D721Med (cell line): ENCODE data around the gene CEP70.
A peak's percentile ranks its signal among the peaks of the same experiment; 100 is the strongest.
"Not testable (repeated sequence)": the region's sequence is repeated elsewhere in the genome, so short reads cannot be mapped to it uniquely, and the experiment has no call there.

Source experiments
- DNase-seq: peaks from one replicate; pipeline ENCODE4 v3.0.0; 2011; ENCODE audit warnings: low spot score; ENCODE audit not compliant: insufficient read length
- FAIRE-seq: peaks from 2 replicates; lab custom pipeline; 2011; peaks lifted over from hg19 to GRCh38; lab: Jason Lieb, UNC
- TF ChIP-seq, protein P1 (sequence below): IDR thresholded peaks from 2 replicates; pipeline ENCODE4 v1.5.1; 2012; ENCODE audit warnings: mild to moderate bottlenecking, control low read depth; ENCODE audit not compliant: insufficient read depth; ENCODE audit errors: missing control alignments

The CEP70 gene

DNA sequence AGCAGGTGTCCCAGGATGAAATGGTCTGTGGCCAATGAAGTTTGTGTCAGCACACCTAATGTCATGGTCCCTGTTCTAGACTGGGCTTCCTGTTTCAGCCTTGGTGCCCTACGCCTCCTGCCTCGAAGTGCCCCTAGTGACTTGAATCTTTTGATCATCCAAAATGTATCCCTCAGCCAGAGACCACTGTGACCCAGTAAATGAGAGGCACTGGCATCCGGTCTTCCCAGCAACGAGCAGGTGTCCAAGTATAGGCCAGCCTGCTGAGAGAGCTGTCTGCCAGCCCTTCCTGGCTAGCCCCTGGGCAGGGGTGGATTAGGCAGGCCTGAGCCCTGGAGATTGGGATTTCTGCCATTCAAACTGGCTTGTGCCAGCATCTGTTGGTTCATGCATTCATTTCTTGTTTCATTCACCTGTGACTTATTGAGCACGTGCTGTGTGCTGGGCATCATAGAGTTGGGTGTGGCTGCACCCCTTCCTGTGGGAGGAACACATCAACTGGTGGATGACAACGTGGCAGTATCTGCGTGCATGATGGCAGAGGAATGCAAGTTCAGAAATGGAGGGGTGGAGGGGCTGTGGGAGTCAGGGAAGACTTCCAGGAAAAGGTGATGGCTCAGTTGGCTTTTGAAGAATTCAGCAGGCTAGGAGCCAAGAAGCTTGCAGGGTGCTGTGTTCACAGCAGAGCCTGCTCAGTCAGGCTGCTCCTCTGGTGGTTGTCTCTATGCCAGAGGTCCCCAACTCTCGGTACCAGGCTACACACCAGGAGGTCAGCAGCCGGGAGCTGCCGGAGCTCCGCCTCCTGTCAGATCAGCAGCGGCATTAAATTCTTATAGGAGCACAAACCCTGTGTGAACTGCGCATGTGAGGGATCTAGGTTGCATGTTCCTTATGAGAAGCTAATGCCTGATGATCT is 138.0 kb downstream of the CEP70 start:
- FAIRE-seq, result no peak
- DNase-seq, result no peak
- TF ChIP-seq, protein P1, sequence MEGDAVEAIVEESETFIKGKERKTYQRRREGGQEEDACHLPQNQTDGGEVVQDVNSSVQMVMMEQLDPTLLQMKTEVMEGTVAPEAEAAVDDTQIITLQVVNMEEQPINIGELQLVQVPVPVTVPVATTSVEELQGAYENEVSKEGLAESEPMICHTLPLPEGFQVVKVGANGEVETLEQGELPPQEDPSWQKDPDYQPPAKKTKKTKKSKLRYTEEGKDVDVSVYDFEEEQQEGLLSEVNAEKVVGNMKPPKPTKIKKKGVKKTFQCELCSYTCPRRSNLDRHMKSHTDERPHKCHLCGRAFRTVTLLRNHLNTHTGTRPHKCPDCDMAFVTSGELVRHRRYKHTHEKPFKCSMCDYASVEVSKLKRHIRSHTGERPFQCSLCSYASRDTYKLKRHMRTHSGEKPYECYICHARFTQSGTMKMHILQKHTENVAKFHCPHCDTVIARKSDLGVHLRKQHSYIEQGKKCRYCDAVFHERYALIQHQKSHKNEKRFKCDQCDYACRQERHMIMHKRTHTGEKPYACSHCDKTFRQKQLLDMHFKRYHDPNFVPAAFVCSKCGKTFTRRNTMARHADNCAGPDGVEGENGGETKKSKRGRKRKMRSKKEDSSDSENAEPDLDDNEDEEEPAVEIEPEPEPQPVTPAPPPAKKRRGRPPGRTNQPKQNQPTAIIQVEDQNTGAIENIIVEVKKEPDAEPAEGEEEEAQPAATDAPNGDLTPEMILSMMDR, result no peak

- not testable (repeated sequence) for FAIRE-seq, DNase-seq
Observed at GRCh38 chr3:138453940-138454339, 140.1 kb downstream of the CEP70 start.

DNA sequence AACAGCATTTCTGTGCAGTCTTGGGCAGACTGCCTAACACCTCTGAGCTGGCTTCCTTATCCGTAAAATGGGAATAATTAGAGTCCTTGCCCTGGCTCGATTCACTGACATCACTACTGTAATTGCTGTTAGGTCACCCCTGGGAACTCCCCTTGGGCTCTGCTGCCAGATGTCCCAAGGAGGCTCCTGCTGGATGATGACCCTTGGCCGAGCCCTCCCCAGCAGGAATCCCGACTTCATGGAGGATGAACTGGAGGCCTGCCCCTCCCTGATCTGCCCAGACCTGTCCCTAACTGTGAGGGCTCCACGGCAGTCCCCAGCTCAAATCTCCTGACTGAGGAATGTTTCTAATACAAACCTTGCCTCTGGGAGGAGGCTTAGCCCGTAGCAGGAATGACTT is 141.6 kb downstream of the CEP70 start:
- TF ChIP-seq, protein P1, result no peak
- FAIRE-seq (no peak), DNase-seq (no peak)

GRCh38 chr3:138451595-138452162 is 142.4 kb downstream of the CEP70 start:
- DNase-seq, result no peak
- no peak for FAIRE-seq
- TF ChIP-seq, protein P1, result no peak

GRCh38 chr3:138450704-138451424 is 143.2 kb downstream of the CEP70 start:
- peak; percentile 51 for DNase-seq
- FAIRE-seq, result no peak
- TF ChIP-seq, protein P1, result no peak

DNA sequence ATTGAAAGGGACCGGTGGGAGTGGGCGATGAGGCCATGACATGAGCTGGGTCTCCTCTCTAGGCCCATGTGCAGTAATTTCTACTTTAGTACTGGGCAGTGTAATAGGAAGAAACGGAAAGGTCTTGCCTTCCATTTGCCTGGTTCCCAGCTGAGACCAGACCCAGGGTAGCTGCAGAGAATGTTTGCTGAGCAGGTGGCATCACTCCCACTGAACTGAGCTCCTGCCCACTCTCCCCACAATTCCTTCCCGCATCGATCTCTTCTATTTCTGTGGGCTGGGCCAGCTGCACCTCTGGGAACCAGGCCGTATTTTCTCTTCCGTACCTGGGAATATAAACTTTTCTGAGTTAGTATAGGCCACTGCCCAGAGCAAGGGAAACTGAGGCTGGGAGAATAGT is 143.9 kb downstream of the CEP70 start:
- no peak for DNase-seq
- TF ChIP-seq, protein P1, result no peak
- FAIRE-seq, result no peak

- TF ChIP-seq, protein P1, result no peak
- FAIRE-seq (no peak), DNase-seq (no peak)
Observed at GRCh38 chr3:138449490-138449889, 144.6 kb downstream of the CEP70 start.
